PC-9 (cell line): ENCODE results near the gene DYNC2H1.

Experiments
- CTCF ChIP-seq: fragments of 200-600 bp; sonication (generic); conservative IDR thresholded peaks from 2 replicates; pipeline ENCODE4 v1.6.1; 2017; ENCODE audit warnings: mixed run types, antibody characterized with exemption, mild to moderate bottlenecking, moderate library complexity
- EZH2 ChIP-seq: fragments of 200-600 bp; sonication (generic); IDR thresholded peaks from 2 replicates; pipeline ENCODE4 v1.8.0; 2017; ENCODE audit warnings: antibody characterized with exemption, low read depth

- TF ChIP-seq CTCF (no peak), EZH2 (no peak)
Observed at GRCh38 chr11:103358251-103358650, 249.0 kb downstream of the DYNC2H1 start.
